GM12878 (cell line): ENCODE data around the gene MRPS5. TPM values are rescaled to one million over a fixed set of nuclear protein-coding genes. Genes with fewer than 3 reads are reported as not detected.

Experiments
- CEBPZ ChIP-seq: fragments of 150-350 bp; IDR thresholded peaks from 2 replicates; pipeline ENCODE4 v1.6.1; 2016; ENCODE audit warnings: low read depth, low read length
- CHD4 ChIP-seq: fragments of 200-600 bp; sonication (generic); IDR thresholded peaks from 2 replicates; pipeline ENCODE4 v1.6.1; 2016; ENCODE audit warnings: mild to moderate bottlenecking
- CUX1 ChIP-seq: IDR thresholded peaks from 2 replicates; pipeline ENCODE4 v1.6.1; 2012; ENCODE audit warnings: improper control_type of control experiment, low read depth, low read length; ENCODE audit not compliant: insufficient replicate concordance
- DPF2 ChIP-seq: fragments of 450-650 bp; IDR thresholded peaks from 2 replicates; pipeline ENCODE4 v1.6.1; 2017; ENCODE audit warnings: mild to moderate bottlenecking
- ETV6 ChIP-seq, 2 experiments: fragments of 450-650 bp in 1 of 2; IDR thresholded peaks in 1 of 2; conservative IDR thresholded peaks in 1 of 2; 2 replicates each; pipeline ENCODE4 v1.6.1; 2014; ENCODE audit warnings: antibody characterized with exemption in 1 of 2, borderline replicate concordance in 1 of 2, low read depth in 1 of 2, mild to moderate bottlenecking in 1 of 2, moderate library complexity in 1 of 2
- IRF3 ChIP-seq: fragments of 450-650 bp; IDR thresholded peaks from 2 replicates; pipeline ENCODE4 v1.6.1; 2014; ENCODE audit warnings: mild to moderate bottlenecking
- LARP7 ChIP-seq: fragments of 450-650 bp; IDR thresholded peaks from 2 replicates; pipeline ENCODE4 v1.6.1; 2017; ENCODE audit warnings: mild to moderate bottlenecking
- NBN ChIP-seq: fragments of 450-650 bp; IDR thresholded peaks from 2 replicates; pipeline ENCODE4 v1.6.1; 2016
- NR2C1 ChIP-seq: fragments of 450-650 bp; IDR thresholded peaks from 2 replicates; pipeline ENCODE4 v1.6.1; 2017; ENCODE audit warnings: antibody characterized with exemption, mild to moderate bottlenecking, moderate library complexity
- POLR2AphosphoS5 ChIP-seq: IDR thresholded peaks from 2 replicates; pipeline ENCODE4 v1.6.1; 2011; ENCODE audit warnings: mild to moderate bottlenecking, low read length, inconsistent platforms
- RAD51 ChIP-seq: fragments of 450-650 bp; IDR thresholded peaks from 2 replicates; pipeline ENCODE4 v1.6.1; 2016; ENCODE audit warnings: moderate library complexity, mild to moderate bottlenecking, inconsistent platforms
- SIN3A ChIP-seq: IDR thresholded peaks from 2 replicates; pipeline ENCODE4 v1.6.1; 2012; ENCODE audit warnings: low read depth, low read length, improper control_type of control experiment
- SREBF1 ChIP-seq: IDR thresholded peaks from 2 replicates; pipeline ENCODE4 v1.6.1; 2012; ENCODE audit warnings: mild to moderate bottlenecking, low read length
- SRF ChIP-seq, 2 experiments: IDR thresholded peaks; 2 replicates each; pipeline ENCODE4 v1.6.1; 2011; ENCODE audit warnings: low read depth in 2 of 2, low read length in 2 of 2, mild to moderate bottlenecking in 1 of 2, moderate library complexity in 1 of 2
- TARDBP ChIP-seq: IDR thresholded peaks from 2 replicates; pipeline ENCODE4 v1.6.1; 2016; ENCODE audit warnings: borderline replicate concordance
- ZBED1 ChIP-seq: IDR thresholded peaks from 2 replicates; pipeline ENCODE4 v1.6.1; 2016; ENCODE audit warnings: borderline replicate concordance
- ZBTB11 ChIP-seq: fragments of 450-650 bp; formaldehyde crosslinking; IDR thresholded peaks from 2 replicates; pipeline ENCODE4 v1.5.0; 2022; ENCODE audit warnings: mild to moderate bottlenecking, missing genetic modification characterization
- polyA plus RNA-seq, 11 experiments: library from polyadenylated mRNA; depleted of rRNA in 4 of 11; unstranded in 6 of 11; stranded (reverse) in 5 of 11; fragments of >200 nt; fragmentation: Nextera tagmentation in 4 of 11; fragmentation: Illumina TruSeq in 1 of 11; extraction: Ambion mirVana in 4 of 11; extraction: Trizol in 1 of 11; gene quantifications; 1 replicate in 1 of 11; 2 replicates in 10 of 11; pipeline versions ENCODE4 v1.2.1 to v1.2.3, GENCODE V29; 2011 to 2016; ENCODE audit warnings: inconsistent platforms in 2 of 11, missing spikeins in 2 of 11, low read depth in 1 of 11
- total RNA-seq, 4 experiments: library from RNA; depleted of rRNA in 3 of 4; stranded (reverse); fragments of >200 nt in 3 of 4; fragmentation: Illumina TruSeq in 1 of 4; extraction: Trizol in 1 of 4; gene quantifications; 2 replicates each; pipeline versions ENCODE4 v1.2.1 to v1.2.3, GENCODE V29; 2013 to 2021

The MRPS5 gene
- total and polyA plus RNA-seq, 10 of the 15 experiments (the other 5 are each of a cell fraction or from before 2014, with no cell fraction given) = 54.8 to 93.0 (median 76.3) TPM

- TF ChIP-seq CUX1 = no peak
- TF ChIP-seq SREBF1 = peak; percentile 57; the same call in 1 of the 2 replicates
- no peak for TF ChIP-seq CHD4
- TF ChIP-seq TARDBP = peak; percentile 90
- no peak for TF ChIP-seq IRF3
- peak; percentile 90 for TF ChIP-seq SIN3A
- TF ChIP-seq SRF (IDR thresholded peaks at IDR 0.05; ENCODE audit: low read depth in 2 of 2, low read length in 2 of 2) = peak in 1 of 2 experiments; percentile 86; a peak in 2 of 4 replicates
- TF ChIP-seq POLR2AphosphoS5 = peak; percentile 98
- TF ChIP-seq CEBPZ = no peak; the same call in 1 of the 2 replicates
- TF ChIP-seq LARP7 = no peak
- TF ChIP-seq DPF2 = no peak
- peak; percentile 9; the same call in 1 of the 2 replicates for TF ChIP-seq ZBED1
- TF ChIP-seq ETV6 (conservative IDR thresholded peaks at IDR 0.05 in 1 of 2, IDR thresholded peaks at IDR 0.05 in 1 of 2; ENCODE audit: borderline replicate concordance in 1 of 2, low read depth in 1 of 2) = peak in 1 of 2 experiments; percentile 32; a peak in 1 of 4 replicates
- TF ChIP-seq ZBTB11 = peak; percentile 14; the same call in 1 of the 2 replicates
- peak; percentile 92; the same call in 1 of the 2 replicates for TF ChIP-seq NBN
- peak; percentile 37; the same call in 1 of the 2 replicates for TF ChIP-seq NR2C1
- peak; percentile 40; the same call in 1 of the 2 replicates for TF ChIP-seq RAD51
These were observed 43.9 kb upstream of the MRPS5 start, which contains the start of gene ZNF2 (continued) for GRCh38 chr2:95165371-95166064.
